Neural cell (in vitro differentiated cells): ENCODE measurements around the gene DGKB.

Experiments used
- EP300 ChIP-seq: fragments of 450-650 bp; conservative IDR thresholded peaks from 2 replicates; pipeline ENCODE4 v1.6.1; 2014; ENCODE audit warnings: antibody characterized with exemption, mild to moderate bottlenecking, moderate library complexity; ENCODE audit not compliant: poor library complexity, severe bottlenecking
- EZH2 ChIP-seq: fragments of 200-600, 300-800 bp; shearing (Covaris generic), sonication (generic); IDR thresholded peaks from 2 replicates; pipeline ENCODE4 v1.6.1; 2014; ENCODE audit warnings: antibody characterized with exemption, low read length, borderline replicate concordance, mild to moderate bottlenecking; ENCODE audit not compliant: insufficient read depth, poor library complexity, severe bottlenecking
- MXI1 ChIP-seq: fragments of 450-650 bp; conservative IDR thresholded peaks from 2 replicates; pipeline ENCODE4 v1.6.1; 2014; ENCODE audit warnings: antibody characterized with exemption, mild to moderate bottlenecking; ENCODE audit not compliant: poor library complexity, severe bottlenecking
- POLR2AphosphoS5 ChIP-seq: IDR thresholded peaks from 2 replicates; pipeline ENCODE4 v1.6.1; 2012
- TAF1 ChIP-seq: IDR thresholded peaks from 2 replicates; pipeline ENCODE4 v1.6.1; 2012; ENCODE audit warnings: low read depth
- TF ChIP-seq, protein P1 (sequence below): fragments of 450-650 bp; IDR thresholded peaks from 2 replicates; pipeline ENCODE4 v1.5.1; 2014; ENCODE audit warnings: antibody characterized with exemption, mild to moderate bottlenecking, moderate library complexity; ENCODE audit not compliant: poor library complexity, severe bottlenecking

- TF ChIP-seq POLR2AphosphoS5 (no peak), MXI1 (no peak), EZH2 (no peak), EP300 (no peak), TAF1 (no peak)
- TF ChIP-seq, protein P1, sequence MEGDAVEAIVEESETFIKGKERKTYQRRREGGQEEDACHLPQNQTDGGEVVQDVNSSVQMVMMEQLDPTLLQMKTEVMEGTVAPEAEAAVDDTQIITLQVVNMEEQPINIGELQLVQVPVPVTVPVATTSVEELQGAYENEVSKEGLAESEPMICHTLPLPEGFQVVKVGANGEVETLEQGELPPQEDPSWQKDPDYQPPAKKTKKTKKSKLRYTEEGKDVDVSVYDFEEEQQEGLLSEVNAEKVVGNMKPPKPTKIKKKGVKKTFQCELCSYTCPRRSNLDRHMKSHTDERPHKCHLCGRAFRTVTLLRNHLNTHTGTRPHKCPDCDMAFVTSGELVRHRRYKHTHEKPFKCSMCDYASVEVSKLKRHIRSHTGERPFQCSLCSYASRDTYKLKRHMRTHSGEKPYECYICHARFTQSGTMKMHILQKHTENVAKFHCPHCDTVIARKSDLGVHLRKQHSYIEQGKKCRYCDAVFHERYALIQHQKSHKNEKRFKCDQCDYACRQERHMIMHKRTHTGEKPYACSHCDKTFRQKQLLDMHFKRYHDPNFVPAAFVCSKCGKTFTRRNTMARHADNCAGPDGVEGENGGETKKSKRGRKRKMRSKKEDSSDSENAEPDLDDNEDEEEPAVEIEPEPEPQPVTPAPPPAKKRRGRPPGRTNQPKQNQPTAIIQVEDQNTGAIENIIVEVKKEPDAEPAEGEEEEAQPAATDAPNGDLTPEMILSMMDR, result no peak
Measured at GRCh38 chr7:14438366-14438765, 464.2 kb downstream of the DGKB start.
